Naive thymus-derived CD4-positive, alpha-beta T cell (primary cell): ENCODE measurements around the gene ID2. TPM values are rescaled to one million over a fixed set of nuclear protein-coding genes. Genes with fewer than 3 reads are reported as not detected.

Experiments used
- ATAC-seq: fragments of 150-1000 bp; cut with Tn5 transposase; 2 replicates; pipeline ENCODE4 v1.10.0; 2021; ENCODE audit warnings: mild to moderate bottlenecking, moderate library complexity
- CTCF ChIA-PET: fragments of 350-600 bp; sonication (Branson Sonifier 250); formaldehyde crosslinking; loops from one replicate; lab custom pipeline; 2021; ENCODE audit warnings: antibody characterized with exemption; lab: Charles Lee
- POLR2A ChIA-PET: fragments of 350-600 bp; sonication (Branson Sonifier 250); formaldehyde crosslinking; loops from one replicate; lab custom pipeline; 2021; ENCODE audit warnings: antibody characterized with exemption, inconsistent platforms; lab: Charles Lee
- DNase-seq, 9 donors: peaks; one replicate each; pipeline versions ENCODE4 v3.0.0 to v3.0.0-alpha.2; 2020 to 2022; ENCODE audit warnings: mixed read lengths in 1 of 9
- H3K27ac ChIP-seq: one replicate; pipeline ENCODE4 v1.7.0; 2013; ENCODE audit warnings: mild to moderate bottlenecking, low read depth, low read length, moderate library complexity
- H3K27me3 ChIP-seq, 2 donors: one replicate each; pipeline ENCODE4 v1.7.0; 2013; ENCODE audit warnings: low read length in 2 of 2, mild to moderate bottlenecking in 2 of 2, moderate library complexity in 2 of 2; ENCODE audit not compliant: control insufficient read depth in 2 of 2, insufficient read depth in 2 of 2
- H3K36me3 ChIP-seq, 3 experiments: 1 replicate in 2 of 3; 2 replicates in 1 of 3; pipeline ENCODE4 v1.7.0; 2013; ENCODE audit warnings: low read length in 3 of 3, mild to moderate bottlenecking in 3 of 3, moderate library complexity in 1 of 3; ENCODE audit not compliant: insufficient read depth in 3 of 3, control insufficient read depth in 2 of 3
- H3K4me1 ChIP-seq, 2 donors: one replicate each; pipeline ENCODE4 v1.7.0; 2013; ENCODE audit warnings: low read length in 2 of 2, mild to moderate bottlenecking in 2 of 2, moderate library complexity in 1 of 2; ENCODE audit not compliant: control insufficient read depth in 2 of 2, insufficient read depth in 2 of 2
- H3K4me3 ChIP-seq: 2 replicates; pipeline ENCODE4 v1.7.0; 2013; ENCODE audit warnings: mild to moderate bottlenecking, low read length
- H3K9me3 ChIP-seq, 3 experiments: 1 replicate in 2 of 3; 2 replicates in 1 of 3; pipeline ENCODE4 v1.7.0; 2013; ENCODE audit warnings: low read length in 3 of 3; ENCODE audit not compliant: control insufficient read depth in 2 of 3
- H3K27ac Mint-ChIP-seq, 9 donors: one replicate each; pipeline ENCODE4 v1.8.0; 2020 to 2022; ENCODE audit warnings: mixed read lengths in 9 of 9, mild to moderate bottlenecking in 8 of 9, moderate library complexity in 5 of 9, inconsistent platforms in 2 of 9
- H3K27me3 Mint-ChIP-seq, 5 donors: one replicate each; pipeline ENCODE4 v1.8.0; 2021 to 2022; ENCODE audit warnings: mixed read lengths in 5 of 5, mild to moderate bottlenecking in 1 of 5
- H3K36me3 Mint-ChIP-seq, 5 donors: one replicate each; pipeline ENCODE4 v1.8.0; 2020 to 2022; ENCODE audit warnings: mixed read lengths in 5 of 5, mild to moderate bottlenecking in 3 of 5, inconsistent platforms in 1 of 5
- H3K4me1 Mint-ChIP-seq, 7 donors: one replicate each; pipeline ENCODE4 v1.8.0; 2020 to 2022; ENCODE audit warnings: mixed read lengths in 7 of 7, mild to moderate bottlenecking in 3 of 7, inconsistent platforms in 1 of 7
- H3K4me3 Mint-ChIP-seq, 10 donors: one replicate each; pipeline ENCODE4 v1.8.0; 2020 to 2022; ENCODE audit warnings: mild to moderate bottlenecking in 10 of 10, mixed read lengths in 10 of 10, moderate library complexity in 6 of 10, inconsistent platforms in 2 of 10
- H3K9me3 Mint-ChIP-seq, 11 donors: one replicate each; pipeline ENCODE4 v1.8.0; 2020 to 2022; ENCODE audit warnings: mixed read lengths in 11 of 11, mild to moderate bottlenecking in 4 of 11, inconsistent platforms in 1 of 11, moderate library complexity in 1 of 11
- intact Hi-C, 2 donors: fragments of 100-400 bp; cut with micrococcal nuclease; formaldehyde crosslinking; loops; one replicate each; pipeline ENCODE4 v1.15.1; 2023
- polyA plus RNA-seq, 2 donors: library from polyadenylated mRNA; unstranded; fragments of 300-500 nt; fragmentation: Illumina TruSeq; gene quantifications; one replicate each; pipeline ENCODE4 v1.2.3, GENCODE V29; 2021
- total RNA-seq, 6 experiments: library from RNA in 5 of 6; stranded (reverse) in 5 of 6; gene quantifications; 1 replicate in 5 of 6; 2 replicates in 1 of 6; pipeline ENCODE4 v1.2.3 and lab custom pipeline; 2021 to 2026

Gene ID2
- total and polyA plus RNA-seq, 7 experiments from 2014 or later: 43.0 to 309 (median 177) TPM

GRCh38 chr2:8684878-8685696, 3.2 kb downstream of the ID2 start:
- Histone ChIP-seq H3K9me3 (no peaks in the 10 kb centered on the region), H3K27ac (peak overlapping the region; percentile 57), H3K27me3 (peaks cover 0 to 5% of the 10 kb centered on the region in 2 donors), H3K4me1 (peaks cover 4 to 5% of the 10 kb centered on the region in 2 donors), H3K4me3 (peak overlapping the region; percentile 51), H3K36me3 (peaks cover 0 to 6% (median 0%) of the 10 kb centered on the region in 3 experiments)
- ChIA-PET POLR2A (interaction anchor here (0.6 to 1.6 kb wide), 6 partner anchors 1116 to 1488 kb away, joined by 3 to 10 read pairs (median 4); no protein-coding TSS in a partner anchor), CTCF (interaction anchor here (0.8 to 1.7 kb wide), 8 partner anchors 1014 to 1587 kb away, joined by 3 to 12 read pairs (median 5); no protein-coding TSS in a partner anchor)
- DNase-seq: peak in 7 of 9 donors; percentile 33 to 64 (median 39)
- peak; percentile 0 for ATAC-seq
- peaks cover 8 to 26% (median 20%) of the 10 kb centered on the region in 7 donors for H3K4me1 Mint-ChIP-seq
- H3K27ac Mint-ChIP-seq: peak overlapping the region; percentile 82 to 97 (median 95)
- peaks cover 0 to 7% (median 0%) of the 10 kb centered on the region in 11 donors for H3K9me3 Mint-ChIP-seq
- peaks cover 0 to 26% (median 0%) of the 10 kb centered on the region in 5 donors for H3K36me3 Mint-ChIP-seq
- intact Hi-C loops: loop anchor here (1.0 to 10.0 kb wide), 21 partner anchors 58 to 1818 kb away; partner anchors contain the start of genes ADAM17 (in 1 of the 2), CMPK2 (in 1 of the 2), MBOAT2 (in 1 of the 2) and ODC1 (in 1 of the 2)
- peaks cover 0 to 22% (median 7%) of the 10 kb centered on the region in 5 donors for H3K27me3 Mint-ChIP-seq
- peak overlapping the region; percentile 87 to 99 (median 95) for H3K4me3 Mint-ChIP-seq

DNA sequence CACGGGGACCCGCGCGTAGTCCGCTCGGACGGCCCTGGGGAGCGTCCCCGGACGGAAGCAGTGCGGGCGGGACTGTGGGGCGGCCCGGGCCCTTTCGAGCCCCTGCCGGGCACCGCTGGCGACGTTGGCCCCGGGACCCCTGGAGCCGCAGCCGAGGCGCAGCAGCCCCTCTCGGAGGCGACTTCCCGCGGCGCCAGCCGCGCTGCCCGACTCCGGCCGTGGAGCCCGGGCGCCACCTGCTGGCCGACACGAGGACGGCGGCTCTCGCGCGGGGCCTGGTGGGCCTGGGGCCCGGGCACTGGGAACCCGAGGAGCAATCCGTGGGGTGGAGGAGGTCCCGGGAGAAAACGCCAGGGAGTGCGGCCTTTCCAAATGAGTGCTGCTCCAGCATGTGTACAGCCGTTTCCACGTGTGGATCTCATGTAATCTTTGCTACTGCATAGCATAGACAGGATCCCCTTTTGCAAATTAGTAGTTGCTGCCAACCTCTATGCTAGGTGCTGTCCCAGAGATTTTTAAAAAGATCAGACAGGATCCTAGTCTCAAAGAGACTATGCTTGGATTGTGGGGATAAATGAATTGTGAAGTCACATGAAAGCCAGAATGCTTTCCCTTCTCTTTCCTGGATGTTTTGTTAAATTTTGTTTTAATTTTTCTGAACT, 4.0 kb downstream of the ID2 start:
- H3K9me3 Mint-ChIP-seq: peaks cover 0 to 7% (median 0%) of the 10 kb centered on the region in 11 donors
- peaks cover 0 to 26% (median 0%) of the 10 kb centered on the region in 5 donors for H3K36me3 Mint-ChIP-seq
- ChIA-PET CTCF (interaction anchor here (1.3 to 1.7 kb wide), 3 partner anchors 1235 to 1588 kb away, joined by 5 to 12 read pairs (median 7); no protein-coding TSS in a partner anchor), POLR2A (interaction anchor here (1.6 kb wide), 1 partner anchor 1118 kb away, joined by 6 read pairs; no protein-coding TSS in a partner anchor)
- H3K27me3 ChIP-seq: no peaks in the 10 kb centered on the region
- no peaks in the 10 kb centered on the region for H3K9me3 ChIP-seq
- H3K4me3 ChIP-seq: peak overlapping the region; percentile 51
- H3K4me1 Mint-ChIP-seq: peaks cover 8 to 25% (median 16%) of the 10 kb centered on the region in 7 donors
- no peaks in the 10 kb centered on the region for H3K4me1 ChIP-seq
- intact Hi-C loops: loop anchor here (1.0 to 10.0 kb wide), 12 partner anchors 59 to 1649 kb away; no protein-coding TSS in a partner anchor
- DNase-seq (peak; percentile 57 to 93 (median 79)), ATAC-seq (peak; percentile 41)
- H3K27ac Mint-ChIP-seq: peak overlapping the region in 5 of 9 donors; percentile 15 to 62 (median 38)
- peaks cover 0 to 6% (median 0%) of the 10 kb centered on the region in 3 experiments for H3K36me3 ChIP-seq
- peak overlapping the region; percentile 44 to 73 (median 66) for H3K4me3 Mint-ChIP-seq
- peaks cover 0 to 22% (median 8%) of the 10 kb centered on the region in 5 donors for H3K27me3 Mint-ChIP-seq
- peak overlapping the region; percentile 57 for H3K27ac ChIP-seq

GRCh38 chr2:8691859-8692437, 10.1 kb downstream of the ID2 start:
- no peak for DNase-seq
- Mint-ChIP-seq H3K4me3 (no peak overlapping the region), H3K36me3 (peaks cover 0 to 7% (median 3%) of the 10 kb centered on the region in 5 donors), H3K9me3 (peaks cover 0 to 5% (median 0%) of the 10 kb centered on the region in 11 donors), H3K27me3 (peaks cover 20 to 38% (median 31%) of the 10 kb centered on the region in 5 donors), H3K4me1 (peaks cover 0 to 9% (median 4%) of the 10 kb centered on the region in 7 donors), H3K27ac (no peak overlapping the region)
- ChIA-PET POLR2A (no interaction called here), CTCF (no interaction called here)
- Histone ChIP-seq H3K27me3 (no peaks in the 10 kb centered on the region), H3K4me3 (no peak overlapping the region), H3K9me3 (no peaks in the 10 kb centered on the region), H3K4me1 (no peaks in the 10 kb centered on the region), H3K27ac (no peak overlapping the region), H3K36me3 (no peaks in the 10 kb centered on the region)
- no peak for ATAC-seq
- intact Hi-C loops: loop anchor here in 1 of 2 donors (1.0 kb wide), 1 partner anchor 69 kb away; no protein-coding TSS in a partner anchor

DNA sequence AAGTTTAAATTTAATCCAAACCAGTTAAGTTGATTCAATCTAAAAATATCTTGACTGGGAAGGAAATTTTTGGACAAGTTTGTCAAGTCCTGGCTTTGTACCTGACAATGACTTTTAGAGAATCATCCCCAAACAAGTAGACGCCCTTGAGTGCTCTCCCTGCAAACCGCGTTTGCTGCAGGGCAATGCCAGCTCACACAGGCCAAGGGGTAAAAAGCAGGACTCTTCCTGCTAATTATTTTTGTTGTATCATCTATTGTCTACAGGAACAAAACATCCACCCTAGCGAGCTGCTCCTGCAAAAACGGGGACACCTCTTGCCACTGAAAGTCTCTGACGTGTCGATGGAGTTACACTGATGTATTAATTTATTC, 10.9 kb downstream of the ID2 start:
- H3K27me3 Mint-ChIP-seq: peaks cover 20 to 38% (median 31%) of the 10 kb centered on the region in 5 donors
- Histone ChIP-seq H3K9me3 (no peaks in the 10 kb centered on the region), H3K4me1 (no peaks in the 10 kb centered on the region), H3K36me3 (no peaks in the 10 kb centered on the region), H3K27ac (no peak overlapping the region), H3K4me3 (no peak overlapping the region), H3K27me3 (no peaks in the 10 kb centered on the region)
- intact Hi-C loops: loop anchor here in 1 of 2 donors (1.0 kb wide), 1 partner anchor 69 kb away; no protein-coding TSS in a partner anchor
- no peak overlapping the region for H3K27ac Mint-ChIP-seq
- H3K4me1 Mint-ChIP-seq: peaks cover 0 to 6% (median 4%) of the 10 kb centered on the region in 7 donors
- peaks cover 0 to 7% (median 0%) of the 10 kb centered on the region in 5 donors for H3K36me3 Mint-ChIP-seq
- ATAC-seq: no peak
- H3K9me3 Mint-ChIP-seq: peaks cover 0 to 10% (median 2%) of the 10 kb centered on the region in 11 donors
- ChIA-PET POLR2A (no interaction called here), CTCF (no interaction called here)
- DNase-seq: no peak
- H3K4me3 Mint-ChIP-seq: peak overlapping the region in 1 of 10 donors; percentile 31

DNA sequence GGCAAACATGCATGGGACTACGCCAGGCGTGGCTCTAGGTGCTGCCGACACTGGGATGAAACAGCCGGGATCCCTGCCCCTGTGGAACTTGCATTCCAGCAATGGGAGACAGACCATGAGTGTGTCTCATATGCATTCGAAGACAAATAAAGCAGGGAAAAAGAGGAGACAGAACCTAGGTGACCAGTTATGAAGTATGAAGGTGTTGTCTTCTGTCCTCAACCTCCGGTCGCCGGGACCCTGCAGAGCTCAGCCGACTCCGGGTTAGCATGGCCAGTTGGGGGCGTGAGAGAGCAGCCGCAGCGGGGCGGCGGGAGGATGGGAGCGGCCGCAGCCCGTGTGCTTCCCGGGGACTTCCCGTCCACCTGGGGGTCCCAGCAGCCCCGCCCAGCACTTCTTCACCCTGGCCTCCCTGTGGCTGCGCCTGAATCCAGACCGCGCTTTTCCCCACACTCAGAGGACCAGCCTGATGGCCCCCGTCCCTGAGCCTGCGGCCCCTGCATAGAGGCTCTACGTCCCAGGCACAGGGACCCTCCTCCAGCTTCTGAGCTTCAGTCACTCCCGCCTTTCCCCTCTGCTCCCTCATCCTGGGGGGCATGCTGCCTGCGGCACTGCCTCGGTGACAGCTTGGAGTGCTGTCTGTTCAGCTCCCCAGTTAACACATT, 11.4 kb downstream of the ID2 start:
- peaks cover 20 to 33% (median 31%) of the 10 kb centered on the region in 5 donors for H3K27me3 Mint-ChIP-seq
- CTCF ChIA-PET: no interaction called here
- peaks cover 0 to 6% (median 4%) of the 10 kb centered on the region in 7 donors for H3K4me1 Mint-ChIP-seq
- intact Hi-C loops: no loop called here
- Histone ChIP-seq H3K4me3 (no peak overlapping the region), H3K36me3 (no peaks in the 10 kb centered on the region), H3K4me1 (no peaks in the 10 kb centered on the region), H3K9me3 (no peaks in the 10 kb centered on the region), H3K27ac (no peak overlapping the region), H3K27me3 (no peaks in the 10 kb centered on the region)
- POLR2A ChIA-PET: no interaction called here
- peak; percentile 57 for ATAC-seq
- DNase-seq: peak in 1 of 9 donors; percentile 62
- H3K4me3 Mint-ChIP-seq: peak overlapping the region in 3 of 10 donors; percentile 29 to 72 (median 42)
- peaks cover 0 to 15% (median 3%) of the 10 kb centered on the region in 11 donors for H3K9me3 Mint-ChIP-seq
- H3K36me3 Mint-ChIP-seq: peaks cover 0 to 7% (median 0%) of the 10 kb centered on the region in 5 donors
- H3K27ac Mint-ChIP-seq: no peak overlapping the region
